Memory B cell (primary cell): Measurements from ENCODE around the gene OGFOD3.
"Not testable (repeated sequence)": the region's sequence is repeated elsewhere in the genome, so short reads cannot be mapped to it uniquely, and the experiment has no call there.

ENCODE experiments used
- ATAC-seq: fragments of 150-1000 bp; cut with Tn5 transposase; 2 replicates; pipeline ENCODE4 v1.10.0; 2021; ENCODE audit warnings: low read depth, mild to moderate bottlenecking, moderate library complexity
- DNase-seq, 2 donors: peaks; one replicate each; pipeline ENCODE4 v3.0.0; 2022; ENCODE audit warnings: low spot score in 2 of 2
- H3K27ac Mint-ChIP-seq: one replicate; pipeline ENCODE4 v1.8.0; 2022; ENCODE audit warnings: mild to moderate bottlenecking, moderate library complexity, mixed read lengths
- H3K27me3 Mint-ChIP-seq: one replicate; pipeline ENCODE4 v1.8.0; 2022; ENCODE audit warnings: mixed read lengths
- H3K36me3 Mint-ChIP-seq: one replicate; pipeline ENCODE4 v1.8.0; 2022; ENCODE audit warnings: mild to moderate bottlenecking, mixed read lengths
- H3K4me1 Mint-ChIP-seq: one replicate; pipeline ENCODE4 v1.8.0; 2022; ENCODE audit warnings: mixed read lengths
- H3K4me3 Mint-ChIP-seq: one replicate; pipeline ENCODE4 v1.8.0; 2022; ENCODE audit warnings: mild to moderate bottlenecking, moderate library complexity, mixed read lengths
- H3K9me3 Mint-ChIP-seq: one replicate; pipeline ENCODE4 v1.8.0; 2022; ENCODE audit warnings: mixed read lengths

The OGFOD3 gene

DNA sequence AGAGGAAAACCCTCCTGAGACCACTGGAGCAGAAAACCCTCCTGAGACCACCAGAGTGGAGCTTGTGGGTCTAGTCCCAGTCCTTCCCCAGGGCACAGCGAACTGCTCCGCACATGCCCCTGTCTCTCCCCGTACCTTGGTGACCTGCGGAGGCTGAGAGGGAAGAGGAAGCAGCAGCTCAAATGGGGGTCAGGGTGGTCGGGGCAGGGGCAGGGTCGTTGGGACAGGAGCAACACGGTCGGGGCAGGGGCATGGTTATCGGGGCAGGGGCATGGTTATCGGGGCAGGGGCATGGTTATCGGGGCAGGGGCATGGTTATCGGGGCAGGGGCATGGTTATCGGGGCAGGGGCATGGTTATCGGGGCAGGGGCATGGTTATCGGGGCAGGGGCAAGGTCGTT lies 6.3 kb downstream of the OGFOD3 start:
- not testable (repeated sequence) for H3K27ac Mint-ChIP-seq, DNase-seq, ATAC-seq, H3K9me3 Mint-ChIP-seq, H3K4me3 Mint-ChIP-seq, H3K27me3 Mint-ChIP-seq, H3K4me1 Mint-ChIP-seq
- peaks cover 11% of the 10 kb centered on the region for H3K36me3 Mint-ChIP-seq

DNA sequence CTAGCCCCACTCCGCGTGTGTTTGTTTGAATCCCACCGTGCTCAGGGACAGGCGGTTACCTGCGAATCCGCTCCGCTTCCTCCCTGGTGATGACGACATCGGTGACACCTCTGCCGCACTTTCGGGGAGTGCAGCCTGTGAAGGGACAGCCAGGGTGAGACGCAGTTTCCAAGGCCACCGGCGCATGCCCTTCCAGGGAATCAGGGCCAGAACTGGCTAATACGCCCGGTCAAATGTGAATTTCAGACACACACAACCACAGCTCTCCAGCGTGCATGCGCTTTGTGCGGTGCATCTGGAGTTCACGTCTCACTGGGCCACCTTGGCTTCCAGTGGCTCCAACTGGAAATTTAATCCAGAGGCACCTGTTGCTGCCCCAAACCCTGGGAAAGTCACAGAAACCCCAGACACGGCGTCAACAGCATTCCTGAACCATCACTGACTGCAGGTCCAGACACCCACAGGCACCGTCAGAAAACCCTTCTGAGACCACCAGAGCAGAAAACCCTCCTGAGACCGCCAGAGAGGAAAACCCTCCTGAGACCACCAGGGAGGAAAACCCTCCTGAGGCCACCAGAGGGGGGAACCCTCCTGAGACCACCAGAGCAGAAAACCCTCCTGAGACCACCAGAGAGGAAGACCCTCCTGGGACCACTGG lies 6.9 kb downstream of the OGFOD3 start:
- no peak for ATAC-seq
- no peak overlapping the region for H3K27ac Mint-ChIP-seq
- H3K27me3 Mint-ChIP-seq = no peaks in the 10 kb centered on the region
- H3K9me3 Mint-ChIP-seq = no peaks in the 10 kb centered on the region
- peaks cover 8% of the 10 kb centered on the region for H3K4me1 Mint-ChIP-seq
- no peak for DNase-seq
- no peak overlapping the region for H3K4me3 Mint-ChIP-seq
- peaks cover 11% of the 10 kb centered on the region for H3K36me3 Mint-ChIP-seq

DNA sequence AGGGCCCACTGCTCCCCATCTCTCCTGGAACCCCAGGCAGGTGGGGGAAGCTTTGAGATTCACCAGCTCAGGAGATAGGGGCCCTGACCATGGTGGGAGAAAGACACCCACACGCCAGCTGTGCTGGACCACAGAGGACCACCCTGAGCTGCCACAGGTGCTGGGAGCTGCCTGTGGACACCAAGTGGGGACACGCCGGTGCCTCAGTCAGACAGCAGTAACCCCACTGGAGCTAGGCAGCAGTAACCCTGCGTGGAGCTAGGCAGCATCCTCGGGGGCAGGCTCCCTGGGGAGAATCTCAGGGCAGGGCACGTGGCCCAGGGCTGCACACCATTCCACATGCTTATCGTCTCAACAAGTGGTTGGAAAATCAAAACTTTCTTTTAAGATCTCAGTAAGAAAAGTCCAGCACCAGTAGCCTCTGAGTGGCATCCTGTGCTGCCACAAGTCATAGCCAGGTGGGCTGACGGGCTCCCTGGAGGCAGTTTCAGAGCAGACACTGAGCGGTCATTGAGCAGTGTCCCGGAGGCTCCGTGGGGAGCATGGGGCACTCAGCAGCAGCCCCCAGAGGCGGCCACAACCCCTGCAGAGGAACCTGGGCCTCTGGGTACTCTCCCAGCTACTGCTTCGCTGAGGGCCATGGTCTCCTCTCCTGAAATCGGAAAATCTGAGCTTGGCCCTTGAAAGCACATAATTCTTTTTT lies 8.2 kb downstream of the OGFOD3 start:
- H3K27ac Mint-ChIP-seq = no peak overlapping the region
- no peak overlapping the region for H3K4me3 Mint-ChIP-seq
- H3K27me3 Mint-ChIP-seq = no peaks in the 10 kb centered on the region
- H3K4me1 Mint-ChIP-seq = peaks cover 7% of the 10 kb centered on the region
- no peaks in the 10 kb centered on the region for H3K9me3 Mint-ChIP-seq
- H3K36me3 Mint-ChIP-seq = peaks cover 12% of the 10 kb centered on the region
- ATAC-seq (no peak), DNase-seq (no peak)

DNA sequence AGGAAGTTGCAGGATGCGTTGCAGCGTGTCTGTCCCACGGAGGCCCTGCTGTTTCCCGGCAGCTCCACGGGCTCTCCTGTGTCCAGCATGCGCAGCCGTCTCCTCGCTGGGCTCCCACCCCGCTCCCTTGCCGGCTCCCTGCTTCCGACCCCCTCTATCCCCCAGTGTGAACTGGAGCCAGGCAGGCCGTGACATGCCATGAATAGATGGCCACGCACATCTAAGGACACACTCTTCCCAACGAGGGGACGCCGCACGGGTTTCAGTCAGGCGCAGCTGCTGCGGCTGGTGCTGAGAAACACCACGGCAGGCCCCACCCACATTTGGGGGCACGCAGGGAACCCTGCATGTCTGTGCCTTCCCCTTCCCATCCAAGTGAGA lies 9.5 kb downstream of the OGFOD3 start:
- no peak overlapping the region for H3K4me3 Mint-ChIP-seq

DNA sequence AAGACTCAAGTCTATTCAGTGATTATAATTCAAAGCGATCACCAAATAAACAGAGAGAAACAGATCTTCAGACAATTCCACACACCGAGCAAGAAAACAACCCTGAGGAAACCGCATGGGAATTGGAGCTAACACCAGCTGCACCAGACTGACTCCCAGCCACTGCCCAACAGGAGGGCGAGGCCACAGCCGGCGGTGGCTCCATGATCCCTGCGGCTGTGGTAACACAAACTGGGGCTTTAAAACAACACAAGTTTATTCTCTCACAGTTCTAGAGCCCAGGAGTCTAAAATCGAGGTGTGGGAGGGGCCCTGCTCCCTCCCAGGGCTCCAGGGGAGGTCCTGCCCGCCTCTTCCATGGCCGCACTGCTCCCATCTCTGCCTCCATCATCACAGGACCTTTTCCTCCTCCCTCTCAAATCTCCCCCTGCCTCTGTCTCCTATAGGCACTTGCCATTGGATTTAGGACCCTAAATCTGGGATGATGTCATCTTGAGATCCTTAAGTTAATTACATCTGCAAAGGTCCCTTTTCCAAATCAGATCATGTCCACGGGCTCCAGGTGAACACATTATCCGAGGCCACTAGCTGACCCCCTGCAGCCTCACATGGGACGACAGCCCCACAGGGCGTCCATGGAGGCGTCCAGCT lies 10.0 kb downstream of the OGFOD3 start:
- Mint-ChIP-seq H3K4me1 (peaks cover 3% of the 10 kb centered on the region), H3K4me3 (no peak overlapping the region), H3K9me3 (no peaks in the 10 kb centered on the region), H3K27ac (no peak overlapping the region), H3K27me3 (no peaks in the 10 kb centered on the region), H3K36me3 (peaks cover 17% of the 10 kb centered on the region)
- DNase-seq (no peak), ATAC-seq (no peak)

More for the DNA sequence above, 9.5 kb downstream of the OGFOD3 start:
- H3K27ac Mint-ChIP-seq = no peak overlapping the region
- peaks cover 3% of the 10 kb centered on the region for H3K4me1 Mint-ChIP-seq
- H3K27me3 Mint-ChIP-seq = no peaks in the 10 kb centered on the region
- no peaks in the 10 kb centered on the region for H3K9me3 Mint-ChIP-seq
- no peak for DNase-seq
- no peak for ATAC-seq
- H3K36me3 Mint-ChIP-seq = peaks cover 15% of the 10 kb centered on the region

DNA sequence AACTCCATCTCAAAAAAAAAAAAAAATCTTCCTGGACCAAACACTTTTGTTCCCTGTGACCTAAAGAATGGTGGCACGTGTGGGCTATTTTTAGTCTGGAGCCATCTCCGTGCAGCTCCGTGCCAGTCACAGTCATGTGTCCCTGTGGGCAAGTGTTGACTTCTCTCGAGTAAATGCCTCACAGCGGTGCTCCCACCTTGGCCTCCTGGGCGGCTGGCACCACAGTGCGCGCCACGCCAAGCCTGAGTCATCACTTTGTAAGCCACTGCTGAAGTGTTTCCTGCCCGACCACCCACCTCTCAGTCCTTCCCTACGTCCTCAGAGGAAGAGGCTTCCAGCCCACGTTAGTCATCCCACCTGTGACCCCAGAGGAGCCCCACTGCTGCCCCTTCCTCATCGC lies 11.1 kb downstream of the OGFOD3 start:
- peaks cover 3% of the 10 kb centered on the region for H3K4me1 Mint-ChIP-seq
- no peaks in the 10 kb centered on the region for H3K27me3 Mint-ChIP-seq
- ATAC-seq = no peak

DNA sequence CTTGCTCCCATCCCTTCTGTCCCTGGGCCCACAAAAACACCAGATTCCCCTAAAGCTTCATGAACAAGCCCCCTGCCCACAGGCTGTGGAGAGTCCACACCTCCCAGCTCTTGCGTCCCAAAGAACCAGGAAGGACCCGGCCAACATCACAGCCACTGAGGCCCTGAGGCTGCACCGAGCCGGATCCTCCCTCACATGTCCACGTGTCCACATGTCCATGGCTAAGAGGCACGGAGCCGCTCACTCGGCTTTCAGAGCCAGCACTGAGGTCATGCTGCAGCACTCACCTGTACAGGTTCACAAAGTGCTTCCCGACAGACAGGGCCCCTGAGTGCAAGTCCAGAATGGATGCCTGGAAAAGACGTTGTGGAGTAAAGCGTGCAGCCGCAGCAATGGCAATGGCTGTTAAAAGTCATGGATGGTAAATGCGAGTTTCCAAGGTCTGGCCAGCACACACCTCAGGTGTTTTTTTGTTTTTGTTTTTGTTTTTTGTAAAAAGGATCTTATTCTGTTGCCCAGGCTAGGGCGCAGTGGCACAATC lies 12.2 kb downstream of the OGFOD3 start:
- no peaks in the 10 kb centered on the region for H3K27me3 Mint-ChIP-seq
- no peaks in the 10 kb centered on the region for H3K9me3 Mint-ChIP-seq
- H3K4me3 Mint-ChIP-seq = no peak overlapping the region
- H3K27ac Mint-ChIP-seq = no peak overlapping the region
- peaks cover 5% of the 10 kb centered on the region for H3K4me1 Mint-ChIP-seq
- peaks cover 17% of the 10 kb centered on the region for H3K36me3 Mint-ChIP-seq
- DNase-seq (no peak), ATAC-seq (no peak)

More for the DNA sequence above, 11.1 kb downstream of the OGFOD3 start:
- Mint-ChIP-seq H3K9me3 (no peaks in the 10 kb centered on the region), H3K36me3 (peaks cover 16% of the 10 kb centered on the region), H3K4me3 (no peak overlapping the region), H3K27ac (no peak overlapping the region)
- no peak for DNase-seq

DNA sequence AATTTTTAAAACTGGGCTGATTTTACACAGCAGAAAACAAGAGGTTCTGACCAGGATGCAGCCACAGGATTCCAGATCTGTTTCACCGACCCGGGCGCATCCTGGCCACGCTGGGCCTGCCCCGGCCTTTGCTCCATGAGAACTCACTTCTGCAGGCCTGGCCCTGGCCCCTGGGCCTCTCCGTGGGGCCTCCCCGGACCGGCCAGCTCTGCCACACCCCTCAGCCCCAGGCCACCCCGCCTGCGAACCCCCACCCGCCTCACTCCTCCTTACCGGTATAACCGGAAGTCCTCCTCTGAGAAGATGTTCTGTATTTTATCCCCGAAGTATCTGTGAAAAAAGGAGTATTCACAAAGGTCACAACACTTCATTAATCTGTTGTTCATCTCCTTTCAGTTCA lies 13.3 kb downstream of the OGFOD3 start:
- DNase-seq (no peak), ATAC-seq (no peak)
- no peaks in the 10 kb centered on the region for H3K9me3 Mint-ChIP-seq
- H3K36me3 Mint-ChIP-seq = peaks cover 19% of the 10 kb centered on the region
- H3K4me3 Mint-ChIP-seq = no peak overlapping the region
- no peak overlapping the region for H3K27ac Mint-ChIP-seq
- no peaks in the 10 kb centered on the region for H3K27me3 Mint-ChIP-seq
- peaks cover 8% of the 10 kb centered on the region for H3K4me1 Mint-ChIP-seq

DNA sequence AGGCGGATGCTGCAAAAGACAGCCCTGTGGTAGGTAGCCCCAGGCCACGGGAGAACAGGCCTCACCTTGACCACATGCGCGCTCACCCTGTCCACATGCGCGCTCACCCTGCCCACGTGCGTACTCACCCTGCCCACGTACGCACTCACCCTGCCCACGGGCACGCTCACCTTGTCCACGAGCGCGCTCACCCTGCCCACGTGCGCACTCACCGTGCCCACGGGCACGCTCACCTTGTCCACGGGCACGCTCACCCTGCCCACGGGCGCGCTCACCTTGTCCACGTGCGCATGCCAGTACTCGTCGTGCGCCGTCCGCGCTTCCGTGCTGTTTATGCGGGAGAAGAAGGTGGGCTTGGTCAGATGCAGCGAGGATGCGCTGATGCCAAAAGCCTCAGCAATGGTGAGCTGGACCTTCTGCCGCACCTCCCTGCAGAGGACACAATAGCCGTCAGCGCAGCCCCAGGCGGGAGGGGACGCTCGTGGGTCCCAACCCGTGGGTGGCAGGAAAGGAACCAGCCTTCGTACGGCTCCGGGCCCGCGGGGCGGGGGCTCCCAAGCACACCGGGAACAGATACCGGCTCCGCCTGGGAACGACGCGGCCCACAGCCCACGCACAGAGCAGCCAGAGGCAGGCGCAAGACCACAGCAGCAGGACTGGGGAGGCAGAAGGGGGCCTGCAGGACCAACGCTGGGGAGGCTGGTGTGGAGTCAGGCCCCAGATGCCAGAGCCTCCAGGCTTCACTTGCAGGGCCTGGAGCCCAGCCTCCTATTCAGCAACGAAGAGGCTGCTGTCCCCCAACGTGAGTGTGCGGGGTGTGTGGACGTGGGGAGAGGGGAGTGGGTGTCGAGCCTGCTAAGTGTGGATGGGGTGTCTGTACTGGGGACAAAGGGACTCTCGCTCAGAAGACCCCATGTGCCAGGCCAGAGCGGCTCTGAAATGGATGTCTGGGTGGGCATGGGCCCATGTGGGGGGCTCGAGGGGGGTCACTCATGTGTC lies 14.4 kb downstream of the OGFOD3 start:
- Mint-ChIP-seq H3K4me3 (no peak overlapping the region), H3K27me3 (no peaks in the 10 kb centered on the region), H3K9me3 (no peaks in the 10 kb centered on the region), H3K4me1 (peaks cover 8% of the 10 kb centered on the region), H3K27ac (no peak overlapping the region), H3K36me3 (peaks cover 18% of the 10 kb centered on the region)
- ATAC-seq = no peak
- no peak for DNase-seq

DNA sequence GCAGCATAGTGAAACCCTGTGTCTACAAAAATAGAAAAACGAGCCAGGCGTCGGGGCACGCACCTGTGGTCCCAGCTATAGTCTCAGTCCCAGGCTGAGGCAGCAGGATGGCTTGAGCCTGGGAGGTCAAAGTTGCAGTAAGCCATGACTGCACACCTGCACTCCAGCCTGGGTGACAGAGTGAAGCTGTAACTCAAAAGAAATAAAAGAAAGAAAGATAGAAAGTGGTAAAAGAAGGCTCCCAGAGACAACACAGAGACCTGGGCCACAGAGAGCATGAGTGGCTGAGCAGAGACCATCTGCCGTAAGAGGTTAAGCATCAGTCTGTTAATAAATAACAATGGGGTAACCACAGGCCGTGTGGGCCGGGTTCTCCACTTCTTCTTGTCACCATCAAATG lies 15.5 kb downstream of the OGFOD3 start:
- H3K36me3 Mint-ChIP-seq = peaks cover 14% of the 10 kb centered on the region
- no peaks in the 10 kb centered on the region for H3K27me3 Mint-ChIP-seq
- H3K27ac Mint-ChIP-seq = no peak overlapping the region
- ATAC-seq (no peak), DNase-seq (no peak)
- H3K9me3 Mint-ChIP-seq = no peaks in the 10 kb centered on the region
- H3K4me1 Mint-ChIP-seq = peaks cover 5% of the 10 kb centered on the region
- H3K4me3 Mint-ChIP-seq = no peak overlapping the region

DNA sequence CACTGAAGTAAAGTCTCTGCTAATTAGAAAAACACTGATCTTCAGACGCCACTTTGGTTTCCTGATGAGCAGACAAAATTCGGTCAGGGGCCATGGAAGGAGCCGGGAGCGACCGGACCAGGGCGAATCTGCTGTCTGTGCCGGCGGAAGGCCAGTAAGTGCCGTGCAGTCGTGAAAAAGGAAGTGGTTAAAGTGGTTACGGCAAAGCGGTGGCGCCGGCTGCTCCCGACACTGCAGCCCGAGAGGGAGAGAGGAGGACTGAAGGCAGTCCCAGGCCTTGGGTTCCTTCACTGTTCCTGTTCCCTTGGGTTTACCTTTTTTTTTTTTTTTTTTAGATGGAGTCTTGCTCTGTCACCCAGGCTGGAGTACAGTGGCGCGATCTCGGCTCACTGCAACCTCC lies 17.6 kb downstream of the OGFOD3 start:
- Mint-ChIP-seq H3K9me3 (no peaks in the 10 kb centered on the region), H3K27ac (no peak overlapping the region), H3K36me3 (peaks cover 19% of the 10 kb centered on the region), H3K27me3 (no peaks in the 10 kb centered on the region), H3K4me1 (peaks cover 5% of the 10 kb centered on the region), H3K4me3 (peak overlapping the region; percentile 77)
- DNase-seq (peak; percentile 31 to 33), ATAC-seq (peak; percentile 93)

DNA sequence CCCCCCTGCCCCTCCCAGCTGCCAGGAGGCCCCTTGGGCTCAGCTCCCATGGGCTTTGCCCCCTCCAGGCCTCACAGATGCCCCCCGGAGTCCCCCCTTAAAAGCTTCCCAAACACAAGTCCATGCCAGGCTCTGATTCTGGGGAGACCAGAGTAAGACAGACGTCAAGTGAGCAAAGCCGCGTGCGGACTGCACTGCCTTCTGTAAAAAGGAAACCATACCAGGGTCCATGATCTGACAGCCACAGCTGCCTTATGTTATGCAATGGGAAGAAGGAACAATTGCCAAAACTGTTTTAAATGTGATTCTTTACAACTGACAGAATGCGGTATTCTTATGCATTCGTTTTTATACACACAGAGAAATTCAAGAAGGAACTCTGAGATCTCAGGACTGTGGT lies 18.2 kb downstream of the OGFOD3 start:
- H3K36me3 Mint-ChIP-seq = peaks cover 20% of the 10 kb centered on the region
- no peak overlapping the region for H3K4me3 Mint-ChIP-seq
- ATAC-seq (no peak), DNase-seq (no peak)
- H3K9me3 Mint-ChIP-seq = no peaks in the 10 kb centered on the region
- peaks cover 5% of the 10 kb centered on the region for H3K4me1 Mint-ChIP-seq
- H3K27ac Mint-ChIP-seq = no peak overlapping the region
- no peaks in the 10 kb centered on the region for H3K27me3 Mint-ChIP-seq

DNA sequence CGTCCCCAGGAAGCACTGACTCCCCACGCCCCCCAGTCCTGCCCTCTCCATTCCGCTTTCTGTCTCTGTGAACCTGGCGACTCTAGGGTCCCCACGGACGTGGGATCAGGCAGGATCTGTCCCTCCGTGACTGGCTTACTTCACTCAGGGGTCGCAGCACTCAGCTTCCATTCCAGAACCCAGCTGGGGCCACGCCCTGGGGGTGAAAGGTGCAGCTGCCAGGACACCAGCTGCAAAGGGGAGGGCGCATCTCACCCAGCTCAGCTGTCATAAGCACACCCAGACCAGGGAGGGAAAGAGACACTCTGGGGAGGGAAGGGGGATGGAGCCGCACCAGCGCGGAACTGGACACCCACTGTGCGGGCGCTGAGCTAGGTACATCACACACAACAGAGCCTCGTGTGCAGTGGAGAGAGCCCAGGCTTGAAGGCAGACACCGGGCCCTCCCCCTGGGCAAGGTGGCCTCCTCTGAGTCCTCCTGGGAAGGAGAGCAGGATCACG lies 18.7 kb downstream of the OGFOD3 start:
- peaks cover 5% of the 10 kb centered on the region for H3K4me1 Mint-ChIP-seq
- H3K4me3 Mint-ChIP-seq = no peak overlapping the region
- no peak for ATAC-seq
- H3K36me3 Mint-ChIP-seq = peaks cover 19% of the 10 kb centered on the region
- H3K27ac Mint-ChIP-seq = no peak overlapping the region
- no peaks in the 10 kb centered on the region for H3K9me3 Mint-ChIP-seq
- H3K27me3 Mint-ChIP-seq = no peaks in the 10 kb centered on the region
- no peak for DNase-seq
